GM18508 (cell line): Measurements from ENCODE around the gene MTG2.

ENCODE experiments used
- ATAC-seq: cut with Tn5 transposase; IDR thresholded peaks from one replicate; pipeline ENCODE4 v1.9.1; 2021; ENCODE audit warnings: moderate number of reproducible peaks; ENCODE audit not compliant: insufficient read depth, unreplicated experiment

The MTG2 gene

DNA sequence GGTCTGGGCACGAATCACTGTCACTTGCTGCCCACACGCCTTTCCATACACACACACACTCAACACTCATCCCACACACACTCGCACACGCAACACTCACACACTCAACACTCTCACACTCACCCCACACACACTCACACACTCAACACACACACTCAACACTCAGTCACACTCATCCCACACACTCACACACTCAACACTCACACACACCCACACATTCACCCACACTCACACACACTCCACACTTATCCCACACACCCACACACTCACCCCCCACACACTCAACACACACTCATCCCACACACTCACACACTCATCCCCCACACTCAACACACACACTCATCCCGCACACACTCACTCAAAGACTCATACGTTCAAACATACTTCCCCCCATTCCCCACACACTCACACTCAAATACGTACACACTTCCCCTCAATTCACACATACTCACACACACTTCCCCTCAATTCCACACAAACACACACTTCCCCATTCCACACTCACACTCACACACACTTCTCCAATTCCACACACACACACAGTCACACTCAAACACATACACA, 46.2 kb downstream of the MTG2 start:
- ATAC-seq: no peak

DNA sequence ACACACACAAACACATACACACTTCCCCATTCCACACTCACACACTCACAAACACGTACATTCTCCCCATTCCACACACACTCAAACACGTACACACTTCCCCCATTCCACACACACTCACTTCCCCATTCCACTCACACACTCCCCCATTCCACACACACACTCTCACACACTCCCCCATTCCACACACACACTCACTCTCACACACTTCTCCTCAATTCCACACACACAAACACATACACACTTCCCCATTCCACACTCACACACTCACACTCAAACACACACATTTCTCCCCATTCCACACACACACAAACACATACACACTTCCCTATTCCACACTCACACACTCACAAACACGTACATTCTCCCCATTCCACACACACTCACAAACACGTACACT, 46.8 kb downstream of the MTG2 start:
- ATAC-seq: no peak

- ATAC-seq: no peak
These were observed 47.4 kb downstream of the MTG2 start for GRCh38 chr20:62230276-62230675.

DNA sequence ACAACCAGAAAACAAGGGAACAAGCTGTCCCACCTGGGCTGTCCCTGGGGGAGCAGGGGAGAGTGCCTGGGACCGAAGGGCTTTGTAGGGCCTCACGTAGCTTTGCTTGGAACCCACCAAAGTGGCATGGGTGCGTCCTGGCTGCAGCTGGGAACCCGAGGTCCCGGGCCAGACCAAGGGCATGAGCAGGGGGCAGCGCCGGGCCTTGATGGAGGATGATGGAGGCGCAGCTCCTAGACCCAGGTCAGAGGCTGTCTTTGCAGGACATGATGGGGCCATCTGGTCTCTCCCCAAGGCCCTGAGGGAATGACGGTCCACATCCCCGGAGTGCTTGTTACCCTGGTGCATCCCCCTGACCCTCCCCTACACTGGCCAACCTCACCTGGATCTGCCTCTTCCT, 47.9 kb downstream of the MTG2 start:
- no peak for ATAC-seq

DNA sequence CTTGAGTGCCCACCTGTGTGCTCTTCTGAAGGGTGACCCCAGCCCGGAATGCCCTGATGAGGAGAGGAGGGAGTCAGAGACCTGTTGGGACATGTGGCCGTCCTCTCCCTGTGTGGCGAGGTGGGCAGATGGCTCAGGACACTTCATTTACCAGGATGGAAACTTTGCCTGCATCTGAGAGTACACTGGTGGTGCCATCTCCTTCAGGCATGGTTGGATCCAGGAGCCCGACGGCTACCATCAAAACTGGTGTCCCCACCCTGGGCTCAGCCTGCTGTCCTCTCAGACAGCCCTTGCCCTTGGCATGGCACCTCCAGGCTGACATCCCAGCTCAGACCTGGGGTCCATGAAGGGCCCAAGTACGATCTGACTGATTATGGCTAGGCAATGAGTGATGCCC, 48.5 kb downstream of the MTG2 start:
- ATAC-seq: no peak

GRCh38 chr20:62232194-62232593, 49.4 kb downstream of the MTG2 start:
- no peak for ATAC-seq

DNA sequence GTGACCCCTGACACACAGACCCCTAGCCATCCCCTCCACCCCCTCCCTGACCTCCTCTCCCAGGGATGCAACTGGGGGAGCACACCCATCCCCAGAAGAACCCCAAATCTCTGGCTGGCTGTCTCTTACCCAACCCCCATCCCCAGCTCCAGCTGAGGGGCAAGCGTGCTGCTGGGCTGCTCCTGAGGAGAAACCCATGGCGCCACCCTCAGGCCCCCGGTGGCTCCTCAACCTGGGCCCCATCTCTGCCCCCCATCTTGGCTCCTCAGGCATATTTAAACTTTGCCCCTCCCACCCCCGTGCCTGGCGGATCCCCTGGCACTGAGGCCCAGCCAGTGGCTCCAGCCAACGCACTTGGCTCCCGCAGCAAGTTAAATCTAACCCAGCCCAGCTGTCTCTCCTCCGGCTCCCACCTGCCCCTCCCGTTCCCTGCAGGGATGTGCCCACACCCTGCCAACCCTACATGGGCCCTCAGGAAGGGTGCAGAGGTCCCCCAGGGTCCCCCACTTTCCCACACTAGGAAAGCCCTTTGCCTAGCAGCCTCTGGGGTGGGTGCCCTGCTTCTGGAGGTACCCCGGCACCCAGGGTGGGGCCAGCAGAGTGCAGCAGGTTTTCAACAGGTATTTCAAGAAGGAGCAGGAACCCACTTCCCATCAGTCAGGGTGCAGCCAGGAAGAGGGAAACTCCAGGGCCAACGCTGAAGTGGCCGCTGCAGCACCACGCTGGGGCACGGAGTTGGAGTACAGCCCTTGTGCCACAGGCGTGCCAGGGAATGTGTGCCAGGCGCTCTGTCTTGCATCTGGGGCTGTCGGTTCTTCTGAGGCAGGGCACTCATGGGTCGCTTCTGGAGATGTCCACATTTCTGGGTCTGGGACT, 50.2 kb downstream of the MTG2 start:
- no peak for ATAC-seq

GRCh38 chr20:62233684-62234083, 50.9 kb downstream of the MTG2 start:
- no peak for ATAC-seq

DNA sequence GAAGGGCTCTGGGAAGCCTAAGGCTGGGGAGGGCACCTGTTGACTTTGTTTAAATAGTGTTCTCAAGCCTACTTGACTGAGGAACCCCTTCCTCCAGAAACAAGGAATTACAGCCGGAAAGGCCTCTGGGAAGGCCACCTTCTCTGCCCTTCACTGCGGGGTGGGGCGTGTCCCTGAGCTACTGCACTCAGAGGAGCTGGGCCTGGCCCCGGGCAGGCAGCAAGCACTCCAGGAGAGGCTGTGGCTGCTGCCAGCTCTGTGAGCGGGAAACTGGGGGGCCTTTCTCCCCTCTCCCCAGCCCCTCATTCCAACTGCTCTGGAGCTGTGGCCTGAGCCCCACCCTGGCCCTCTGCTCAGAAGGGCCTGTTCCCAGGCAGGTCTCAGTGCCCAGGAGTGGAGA, 51.5 kb downstream of the MTG2 start:
- ATAC-seq: no peak

GRCh38 chr20:62235001-62235776, 52.4 kb downstream of the MTG2 start:
- no peak for ATAC-seq

GRCh38 chr20:62235777-62236157, 52.9 kb downstream of the MTG2 start:
- no peak for ATAC-seq

DNA sequence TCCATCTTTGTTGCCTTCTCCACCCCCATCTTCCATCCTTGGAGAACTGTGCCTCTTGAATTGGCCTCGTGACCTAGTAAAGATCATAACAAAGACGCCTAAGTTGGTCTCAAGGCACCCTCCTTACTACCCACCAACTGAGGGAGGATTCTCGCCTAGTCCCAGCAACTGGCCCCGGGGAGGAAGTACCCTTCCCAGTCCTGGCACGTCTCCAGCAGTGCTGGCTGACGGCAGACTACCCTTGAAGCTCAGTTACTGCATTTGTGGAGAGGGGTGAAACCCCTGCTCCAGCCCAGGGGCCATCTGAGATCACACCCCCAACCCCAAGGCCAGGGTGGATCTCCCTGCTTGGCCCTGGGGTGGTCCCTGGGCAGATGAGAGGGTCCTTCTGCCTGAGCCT, 53.4 kb downstream of the MTG2 start:
- ATAC-seq: no peak

- ATAC-seq: no peak
These were observed 54.1 kb downstream of the MTG2 start for GRCh38 chr20:62236766-62237513.

DNA sequence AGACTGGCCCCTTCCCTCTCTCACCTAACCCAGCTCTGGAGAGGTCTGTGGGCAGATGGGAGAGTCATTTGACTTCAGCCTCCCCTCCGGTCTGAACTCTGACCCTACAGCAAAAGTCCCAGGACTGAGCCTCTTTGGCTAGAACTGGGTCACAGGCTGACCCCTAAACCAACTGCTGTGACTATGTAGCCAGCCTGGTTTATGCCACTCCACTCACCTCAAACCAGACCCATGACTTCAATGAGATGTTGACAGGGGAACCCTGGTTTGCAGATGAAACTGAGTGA, 54.6 kb downstream of the MTG2 start:
- no peak for ATAC-seq

- ATAC-seq: peak; percentile 93
These were observed 55.2 kb downstream of the MTG2 start, which contains the start of gene OSBPL2 for GRCh38 chr20:62237801-62238568. Gene OSBPL2, plus strand, starts transcription at chr20:62238521. Its CDS starts 17,664 bp downstream, at chr20:62256185.

- no peak for ATAC-seq
These were observed 55.9 kb downstream of the MTG2 start for GRCh38 chr20:62238569-62239277.

- ATAC-seq: no peak
These were observed 56.6 kb downstream of the MTG2 start for GRCh38 chr20:62239278-62239879.

- no peak for ATAC-seq
These were observed 57.3 kb downstream of the MTG2 start for GRCh38 chr20:62240020-62240685.
